Activated naive CD8-positive, alpha-beta T cell treated with anti-CD3 and anti-CD28 coated beads, Interleukin-2, amount 10 ng/mL, durations not matched to agents 7 days and 5 days (primary cell): ENCODE measurements around the gene NPLOC4. TPM values are rescaled to one million over a fixed set of nuclear protein-coding genes. Genes with fewer than 3 reads are reported as not detected.

ENCODE experiments used
- ATAC-seq: fragments of 150-1000 bp; cut with Tn5 transposase; one replicate; pipeline ENCODE4 v1.10.0; 2021; ENCODE audit warnings: low read depth, moderate library complexity
- POLR2A ChIA-PET: fragments of 350-600 bp; sonication (Branson Sonifier 250); formaldehyde crosslinking; loops from one replicate; lab custom pipeline; 2021; ENCODE audit warnings: antibody characterized with exemption; lab: Charles Lee
- DNase-seq: peaks from one replicate; pipeline ENCODE4 v3.0.0; 2021
- H3K27ac Mint-ChIP-seq: one replicate; pipeline ENCODE4 v1.8.0; 2022; ENCODE audit warnings: mild to moderate bottlenecking, mixed read lengths
- H3K27me3 Mint-ChIP-seq: one replicate; pipeline ENCODE4 v1.8.0; 2022; ENCODE audit warnings: mild to moderate bottlenecking, moderate library complexity, mixed read lengths
- H3K36me3 Mint-ChIP-seq: one replicate; pipeline ENCODE4 v1.8.0; 2021; ENCODE audit warnings: mild to moderate bottlenecking, mixed read lengths
- H3K4me1 Mint-ChIP-seq: one replicate; pipeline ENCODE4 v1.8.0; 2021; ENCODE audit warnings: mixed read lengths
- H3K4me3 Mint-ChIP-seq: one replicate; pipeline ENCODE4 v1.8.0; 2022; ENCODE audit warnings: mild to moderate bottlenecking, moderate library complexity, mixed read lengths
- H3K9me3 Mint-ChIP-seq: one replicate; pipeline ENCODE4 v1.8.0; 2021; ENCODE audit warnings: mixed read lengths
- total RNA-seq, 2 experiments: library from RNA; stranded (reverse); gene quantifications; one replicate each; pipeline ENCODE4 v1.2.3, GENCODE V29; 2021

Gene NPLOC4
- total RNA-seq, 2 experiments from 2014 or later, result 96.9 to 109 TPM

GRCh38 chr17:81520021-81520901 is 116.7 kb downstream of the NPLOC4 start:
- Mint-ChIP-seq H3K36me3 (no peaks in the 10 kb centered on the region), H3K27me3 (peaks cover 5% of the 10 kb centered on the region), H3K9me3 (no peaks in the 10 kb centered on the region), H3K27ac (peak overlapping the region; percentile 5), H3K4me3 (peak overlapping the region; percentile 2), H3K4me1 (peaks cover 10% of the 10 kb centered on the region)
- DNase-seq (no peak), ATAC-seq (no peak)
- POLR2A ChIA-PET, result interaction anchor here (0.6 to 3.0 kb wide), 2 partner anchors 32 kb away, joined by 3 to 23 read pairs; partner anchors contain the start of gene FAAP100

- no peaks in the 10 kb centered on the region for H3K36me3 Mint-ChIP-seq
- peak overlapping the region; percentile 25 for H3K4me3 Mint-ChIP-seq
- peaks cover 10% of the 10 kb centered on the region for H3K4me1 Mint-ChIP-seq
- POLR2A ChIA-PET, result interaction anchor here (1.0 to 3.0 kb wide), 6 partner anchors 8 to 33 kb away, joined by 3 to 23 read pairs (median 6); partner anchors contain the start of gene FAAP100
- no peaks in the 10 kb centered on the region for H3K9me3 Mint-ChIP-seq
- DNase-seq (peak; percentile 75), ATAC-seq (peak; percentile 25)
- no peak overlapping the region for H3K27ac Mint-ChIP-seq
- peaks cover 5% of the 10 kb centered on the region for H3K27me3 Mint-ChIP-seq
Observed at GRCh38 chr17:81519284-81520020, 117.5 kb downstream of the NPLOC4 start.

DNA sequence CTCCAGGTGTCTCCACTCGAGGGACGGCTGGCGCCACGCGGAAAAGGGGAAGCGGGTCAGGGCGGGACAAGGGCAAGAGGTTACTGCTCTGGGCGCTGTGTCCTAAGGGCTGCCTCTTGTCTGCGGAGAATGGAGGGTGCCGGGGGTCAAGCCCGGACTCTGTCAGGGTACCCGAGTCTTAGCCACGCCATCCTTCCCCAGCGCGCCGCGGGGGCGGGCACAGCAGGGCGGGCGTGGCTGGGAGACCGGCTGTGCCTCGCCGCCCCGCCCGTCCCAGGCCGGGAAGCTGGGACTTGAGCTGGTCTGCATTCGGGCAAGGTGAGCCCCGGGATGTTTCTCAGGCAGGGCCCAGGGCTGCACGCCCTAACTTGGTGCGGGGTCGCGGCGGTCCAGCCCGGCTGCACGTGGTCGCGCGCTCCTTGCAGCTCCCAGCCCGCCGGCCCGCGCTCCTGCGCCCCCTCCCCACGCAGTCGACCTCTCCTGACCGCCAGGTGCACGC is 118.1 kb downstream of the NPLOC4 start:
- ATAC-seq, result no peak
- H3K9me3 Mint-ChIP-seq, result no peaks in the 10 kb centered on the region
- POLR2A ChIA-PET, result interaction anchor here (1.0 to 3.0 kb wide), 6 partner anchors 8 to 33 kb away, joined by 3 to 23 read pairs (median 6); partner anchors contain the start of gene FAAP100
- H3K36me3 Mint-ChIP-seq, result no peaks in the 10 kb centered on the region
- no peak overlapping the region for H3K27ac Mint-ChIP-seq
- peaks cover 10% of the 10 kb centered on the region for H3K4me1 Mint-ChIP-seq
- H3K4me3 Mint-ChIP-seq, result peak overlapping the region; percentile 25
- DNase-seq, result peak; percentile 66
- H3K27me3 Mint-ChIP-seq, result peaks cover 5% of the 10 kb centered on the region

DNA sequence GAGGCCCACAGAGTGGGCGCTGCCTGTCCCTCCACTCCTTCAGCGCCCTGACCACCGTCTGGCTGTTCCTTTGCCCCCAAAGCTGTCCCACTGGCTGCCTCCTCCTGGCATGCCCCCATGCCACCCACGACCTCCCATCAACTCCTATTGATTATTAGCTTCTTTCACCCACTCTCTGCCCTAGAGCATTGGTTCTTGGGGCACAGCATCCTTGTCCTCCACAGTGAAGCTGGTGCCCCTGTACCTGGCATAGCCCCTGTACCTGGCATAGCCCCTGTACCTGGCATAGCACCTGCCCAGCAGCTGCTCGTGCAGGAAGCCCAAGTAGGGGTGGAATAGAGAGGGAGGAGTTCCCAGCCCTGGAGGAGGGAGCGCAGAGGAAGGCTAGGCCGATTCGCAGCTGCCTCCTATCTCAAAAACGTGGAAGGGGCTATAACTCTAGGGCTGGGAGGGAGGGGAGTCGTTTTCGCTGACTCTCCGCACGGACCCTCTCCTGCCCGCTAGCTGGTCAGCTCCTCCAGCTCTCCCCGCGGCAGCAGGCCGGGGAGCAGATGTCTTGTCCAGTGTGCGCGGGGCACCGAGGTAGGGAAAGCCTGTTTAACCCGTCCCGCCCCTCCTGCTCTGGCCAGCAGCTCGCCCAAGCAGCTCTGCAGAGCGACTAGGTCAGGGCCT is 118.7 kb downstream of the NPLOC4 start:
- Mint-ChIP-seq H3K4me1 (peaks cover 10% of the 10 kb centered on the region), H3K27ac (peak overlapping the region; percentile 77), H3K36me3 (no peaks in the 10 kb centered on the region), H3K27me3 (peaks cover 5% of the 10 kb centered on the region), H3K9me3 (no peaks in the 10 kb centered on the region), H3K4me3 (peak overlapping the region; percentile 67)
- DNase-seq (no peak), ATAC-seq (no peak)
- POLR2A ChIA-PET, result interaction anchor here (0.7 to 3.0 kb wide), 8 partner anchors 10 to 287 kb away, joined by 3 to 23 read pairs (median 4); partner anchors contain the start of genes ARL16, FAAP100 and HGS

- Mint-ChIP-seq H3K27me3 (peaks cover 5% of the 10 kb centered on the region), H3K27ac (peak overlapping the region; percentile 77), H3K4me3 (peak overlapping the region; percentile 67), H3K36me3 (no peaks in the 10 kb centered on the region), H3K9me3 (no peaks in the 10 kb centered on the region), H3K4me1 (peaks cover 10% of the 10 kb centered on the region)
- no peak for DNase-seq
- no peak for ATAC-seq
- POLR2A ChIA-PET, result interaction anchor here (0.6 to 3.0 kb wide), 7 partner anchors 9 to 1029 kb away, joined by 3 to 23 read pairs (median 4); partner anchors contain the start of genes ARL16, FAAP100 and HGS
Observed at GRCh38 chr17:81517339-81518112, 119.4 kb downstream of the NPLOC4 start.

DNA sequence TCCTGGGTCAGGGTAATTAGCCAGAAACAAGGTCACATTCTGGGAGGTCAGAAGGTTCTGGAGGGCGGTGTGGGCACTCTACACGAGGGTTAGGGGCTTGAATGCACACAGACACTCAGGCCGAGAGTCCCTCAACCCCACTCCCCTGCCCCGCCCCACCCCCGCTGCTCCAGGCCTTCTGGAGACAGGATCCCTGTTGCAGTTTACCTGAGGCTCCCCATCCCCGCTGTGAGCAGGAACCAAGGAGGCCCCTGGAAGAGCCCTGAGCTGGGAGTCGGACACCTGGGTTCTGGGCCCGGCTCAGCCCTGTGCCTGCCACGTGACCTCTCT is 119.9 kb downstream of the NPLOC4 start:
- H3K36me3 Mint-ChIP-seq, result peaks cover 3% of the 10 kb centered on the region
- peak overlapping the region; percentile 56 for H3K27ac Mint-ChIP-seq
- ATAC-seq (no peak), DNase-seq (no peak)
- no peaks in the 10 kb centered on the region for H3K9me3 Mint-ChIP-seq
- peaks cover 10% of the 10 kb centered on the region for H3K4me1 Mint-ChIP-seq
- POLR2A ChIA-PET, result interaction anchor here (0.6 to 6.9 kb wide), 3 partner anchors 35 to 1029 kb away, joined by 3 to 50 read pairs (median 4); partner anchors contain the start of gene FAAP100
- peak overlapping the region; percentile 94 for H3K4me3 Mint-ChIP-seq
- peaks cover 5% of the 10 kb centered on the region for H3K27me3 Mint-ChIP-seq

DNA sequence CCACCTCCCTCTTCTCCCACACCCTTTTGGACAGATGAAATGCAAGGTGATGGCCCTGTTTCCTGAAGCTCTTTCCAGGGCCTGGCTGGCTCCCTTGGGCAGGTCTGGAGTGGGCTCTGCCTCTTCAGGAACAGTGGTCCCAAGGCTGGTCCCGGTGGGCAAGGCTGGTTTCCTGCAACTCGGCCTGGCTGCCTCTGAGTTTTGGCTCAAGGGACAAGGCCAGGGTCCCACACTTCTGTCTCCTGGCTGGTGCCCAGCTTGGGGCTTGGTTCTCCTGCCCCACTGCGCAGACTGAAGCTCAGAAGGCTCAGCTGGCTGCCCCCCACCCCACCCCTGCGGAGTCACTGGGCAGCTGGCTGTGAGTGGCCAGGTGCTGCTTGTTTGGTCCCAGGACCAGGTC is 120.5 kb downstream of the NPLOC4 start:
- POLR2A ChIA-PET, result interaction anchor here (0.9 to 6.9 kb wide), 3 partner anchors 32 to 195 kb away, joined by 3 to 50 read pairs (median 3); partner anchors contain the start of gene FAAP100
- H3K27ac Mint-ChIP-seq, result peak overlapping the region; percentile 56
- peaks cover 9% of the 10 kb centered on the region for H3K36me3 Mint-ChIP-seq
- H3K4me1 Mint-ChIP-seq, result peaks cover 10% of the 10 kb centered on the region
- no peaks in the 10 kb centered on the region for H3K9me3 Mint-ChIP-seq
- H3K27me3 Mint-ChIP-seq, result peaks cover 5% of the 10 kb centered on the region
- peak overlapping the region; percentile 94 for H3K4me3 Mint-ChIP-seq
- DNase-seq (no peak), ATAC-seq (no peak)

DNA sequence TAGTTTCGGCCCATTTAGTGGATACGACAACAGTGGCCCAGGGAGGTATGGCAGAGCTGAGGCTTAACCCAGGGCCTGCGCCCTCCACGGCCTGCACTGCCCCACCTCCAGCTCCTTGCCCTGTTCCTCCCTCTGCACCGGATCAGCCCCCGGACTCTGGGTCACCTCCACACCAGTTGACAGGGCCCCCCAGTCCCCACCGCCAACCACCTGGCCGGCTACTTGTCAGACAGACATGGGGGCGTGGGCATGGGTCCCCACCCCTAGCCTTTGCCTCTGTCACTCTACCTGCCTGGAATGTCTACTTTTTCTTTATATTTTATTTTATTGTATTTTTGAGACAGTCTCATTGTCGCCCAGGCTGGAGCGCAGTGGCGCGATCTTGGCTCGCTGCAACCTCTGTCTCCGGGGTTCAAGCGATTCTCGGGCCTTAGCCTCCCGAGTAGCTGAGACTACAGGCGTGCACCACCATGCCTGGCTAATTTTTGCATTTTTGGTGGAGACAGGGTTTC is 121.3 kb downstream of the NPLOC4 start:
- H3K27me3 Mint-ChIP-seq, result peaks cover under 1% of the 10 kb centered on the region
- peaks cover 17% of the 10 kb centered on the region for H3K36me3 Mint-ChIP-seq
- H3K4me3 Mint-ChIP-seq, result peak overlapping the region; percentile 94
- peak overlapping the region; percentile 86 for H3K27ac Mint-ChIP-seq
- ATAC-seq (no peak), DNase-seq (peak; percentile 49)
- POLR2A ChIA-PET, result interaction anchor here (0.7 to 6.9 kb wide), 4 partner anchors 31 to 111 kb away, joined by 3 to 50 read pairs (median 3); partner anchors contain the start of gene FAAP100
- H3K9me3 Mint-ChIP-seq, result no peaks in the 10 kb centered on the region
- peaks cover 14% of the 10 kb centered on the region for H3K4me1 Mint-ChIP-seq

GRCh38 chr17:81514739-81515529 is 122.0 kb downstream of the NPLOC4 start:
- H3K4me3 Mint-ChIP-seq, result peak overlapping the region; percentile 94
- H3K9me3 Mint-ChIP-seq, result no peaks in the 10 kb centered on the region
- H3K36me3 Mint-ChIP-seq, result peaks cover 24% of the 10 kb centered on the region
- POLR2A ChIA-PET, result interaction anchor here (0.5 to 6.9 kb wide), 6 partner anchors 10 to 458 kb away, joined by 3 to 50 read pairs (median 6); partner anchors contain the start of genes FAAP100 and SLC38A10
- H3K27me3 Mint-ChIP-seq, result no peaks in the 10 kb centered on the region
- H3K27ac Mint-ChIP-seq, result peak overlapping the region; percentile 86
- DNase-seq, result peak; percentile 86
- peaks cover 18% of the 10 kb centered on the region for H3K4me1 Mint-ChIP-seq
- ATAC-seq, result peak; percentile 41

- Mint-ChIP-seq H3K4me1 (peaks cover 23% of the 10 kb centered on the region), H3K27me3 (no peaks in the 10 kb centered on the region), H3K9me3 (no peaks in the 10 kb centered on the region), H3K36me3 (peaks cover 29% of the 10 kb centered on the region), H3K27ac (peak overlapping the region; percentile 87), H3K4me3 (peak overlapping the region; percentile 88)
- DNase-seq, result no peak
- ATAC-seq, result no peak
- POLR2A ChIA-PET, result interaction anchor here (0.5 to 6.9 kb wide), 4 partner anchors 38 to 458 kb away, joined by 5 to 50 read pairs (median 8); partner anchors contain the start of genes FAAP100, MRPL12 and SLC38A10
Observed at GRCh38 chr17:81514489-81514738, 122.5 kb downstream of the NPLOC4 start.
